ENCODE measurements around the gene QRSL1. TPM values are rescaled to one million over a fixed set of nuclear protein-coding genes. Genes with fewer than 3 reads are reported as not detected.

QRSL1 gene
- total and polyA plus RNA-seq, 10 of the 15 experiments (the other 5 are each of a cell fraction or from before 2014, with no cell fraction given) = 11.9 to 23.5 (median 15.5) TPM

DNA sequence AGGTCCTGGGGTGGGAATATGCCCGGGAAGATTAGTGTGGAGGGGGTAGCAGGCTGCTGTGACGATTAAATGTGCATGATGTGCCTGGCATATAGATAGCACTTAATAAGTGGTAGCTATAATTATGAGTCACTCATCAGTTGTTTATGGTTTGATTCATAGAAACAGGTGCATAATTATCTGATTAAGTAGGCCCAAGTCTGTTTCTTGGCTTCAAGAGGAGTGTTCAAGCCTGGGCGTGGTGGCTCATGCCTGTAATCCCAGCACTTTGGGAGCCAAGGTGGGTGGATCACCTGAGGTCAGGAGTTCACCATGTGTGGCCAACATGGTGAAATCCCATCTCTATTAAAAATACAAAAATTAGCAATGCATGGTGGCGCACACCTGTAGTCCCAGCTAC, 74.9 kb downstream of the QRSL1 start (continued):
- TF ChIP-seq, protein P1, sequence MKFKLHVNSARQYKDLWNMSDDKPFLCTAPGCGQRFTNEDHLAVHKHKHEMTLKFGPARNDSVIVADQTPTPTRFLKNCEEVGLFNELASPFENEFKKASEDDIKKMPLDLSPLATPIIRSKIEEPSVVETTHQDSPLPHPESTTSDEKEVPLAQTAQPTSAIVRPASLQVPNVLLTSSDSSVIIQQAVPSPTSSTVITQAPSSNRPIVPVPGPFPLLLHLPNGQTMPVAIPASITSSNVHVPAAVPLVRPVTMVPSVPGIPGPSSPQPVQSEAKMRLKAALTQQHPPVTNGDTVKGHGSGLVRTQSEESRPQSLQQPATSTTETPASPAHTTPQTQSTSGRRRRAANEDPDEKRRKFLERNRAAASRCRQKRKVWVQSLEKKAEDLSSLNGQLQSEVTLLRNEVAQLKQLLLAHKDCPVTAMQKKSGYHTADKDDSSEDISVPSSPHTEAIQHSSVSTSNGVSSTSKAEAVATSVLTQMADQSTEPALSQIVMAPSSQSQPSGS (IDR thresholded peaks at IDR 0.05; ENCODE audit: low read length) = no peak
- TF ChIP-seq STAT3 (IDR thresholded peaks at IDR 0.05; ENCODE audit: low read depth, low read length) (no peak), EZH2 (IDR thresholded peaks at IDR 0.05; ENCODE audit: borderline replicate concordance, control insufficient read depth, low read depth, low read length) (no peak), YY1 (IDR thresholded peaks at IDR 0.05; ENCODE audit: low read depth, low read length) (no peak), RBBP5 (conservative IDR thresholded peaks at IDR 0.05) (no peak), SUPT20H (IDR thresholded peaks at IDR 0.05; ENCODE audit: borderline replicate concordance, control insufficient read depth, low read depth, low read length) (no peak), EP300 (IDR thresholded peaks at IDR 0.05; ENCODE audit: borderline replicate concordance in 1 of 2, control insufficient read depth in 1 of 2, low read depth in 2 of 2, low read length in 2 of 2) (no peak), IRF4 (IDR thresholded peaks at IDR 0.05; ENCODE audit: low read depth, low read length) (no peak), BRCA1 (IDR thresholded peaks at IDR 0.05; ENCODE audit: low read depth, low read length) (no peak), ASH2L (IDR thresholded peaks at IDR 0.05; ENCODE audit: borderline replicate concordance, low read depth) (no peak)
- TF ChIP-seq, protein P2, sequence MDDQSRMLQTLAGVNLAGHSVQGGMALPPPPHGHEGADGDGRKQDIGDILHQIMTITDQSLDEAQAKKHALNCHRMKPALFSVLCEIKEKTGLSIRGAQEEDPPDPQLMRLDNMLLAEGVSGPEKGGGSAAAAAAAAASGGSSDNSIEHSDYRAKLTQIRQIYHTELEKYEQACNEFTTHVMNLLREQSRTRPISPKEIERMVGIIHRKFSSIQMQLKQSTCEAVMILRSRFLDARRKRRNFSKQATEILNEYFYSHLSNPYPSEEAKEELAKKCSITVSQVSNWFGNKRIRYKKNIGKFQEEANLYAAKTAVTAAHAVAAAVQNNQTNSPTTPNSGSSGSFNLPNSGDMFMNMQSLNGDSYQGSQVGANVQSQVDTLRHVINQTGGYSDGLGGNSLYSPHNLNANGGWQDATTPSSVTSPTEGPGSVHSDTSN (IDR thresholded peaks at IDR 0.05; ENCODE audit: insufficient replicate concordance, low read depth, low read length) = no peak
- TF ChIP-seq, protein P3, sequence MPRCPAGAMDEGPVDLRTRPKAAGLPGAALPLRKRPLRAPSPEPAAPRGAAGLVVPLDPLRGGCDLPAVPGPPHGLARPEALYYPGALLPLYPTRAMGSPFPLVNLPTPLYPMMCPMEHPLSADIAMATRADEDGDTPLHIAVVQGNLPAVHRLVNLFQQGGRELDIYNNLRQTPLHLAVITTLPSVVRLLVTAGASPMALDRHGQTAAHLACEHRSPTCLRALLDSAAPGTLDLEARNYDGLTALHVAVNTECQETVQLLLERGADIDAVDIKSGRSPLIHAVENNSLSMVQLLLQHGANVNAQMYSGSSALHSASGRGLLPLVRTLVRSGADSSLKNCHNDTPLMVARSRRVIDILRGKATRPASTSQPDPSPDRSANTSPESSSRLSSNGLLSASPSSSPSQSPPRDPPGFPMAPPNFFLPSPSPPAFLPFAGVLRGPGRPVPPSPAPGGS (IDR thresholded peaks at IDR 0.05; ENCODE audit: borderline replicate concordance, insufficient read depth, low read depth, low read length, poor library complexity, severe bottlenecking) = no peak
- TF ChIP-seq, protein P4, sequence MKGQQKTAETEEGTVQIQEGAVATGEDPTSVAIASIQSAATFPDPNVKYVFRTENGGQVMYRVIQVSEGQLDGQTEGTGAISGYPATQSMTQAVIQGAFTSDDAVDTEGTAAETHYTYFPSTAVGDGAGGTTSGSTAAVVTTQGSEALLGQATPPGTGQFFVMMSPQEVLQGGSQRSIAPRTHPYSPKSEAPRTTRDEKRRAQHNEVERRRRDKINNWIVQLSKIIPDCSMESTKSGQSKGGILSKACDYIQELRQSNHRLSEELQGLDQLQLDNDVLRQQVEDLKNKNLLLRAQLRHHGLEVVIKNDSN (IDR thresholded peaks at IDR 0.05; ENCODE audit: borderline replicate concordance, extremely low read length, insufficient read depth, low read depth, low read length) = no peak

Data from GM12878 (cell line).